ENCODE data around the gene ZNF32. TPM values are rescaled to one million over a fixed set of nuclear protein-coding genes. Genes with fewer than 3 reads are reported as not detected.

Gene ZNF32
- total RNA-seq, 1 experiment from 2014 or later: 22.9 TPM

GRCh38 chr10:43595739-43596298, 52.9 kb downstream of the ZNF32 start:
- no peak for DNase-seq (ENCODE audit: low spot score)
- in situ Hi-C loops (cut with HindIII; ENCODE audit: low sequenced_read_pairs): no loop called here

- DNase-seq (ENCODE audit: low spot score): no peak
- in situ Hi-C loops (cut with HindIII; ENCODE audit: low sequenced_read_pairs): no loop called here
Observed at GRCh38 chr10:43594944-43595589, 53.6 kb downstream of the ZNF32 start.

Other genes starting within 250 kb of the ZNF32 start
- 344 and 404 TPM in 2 replicates for gene HNRNPF, start 239.7 kb downstream of the ZNF32 start, total RNA-seq (2014; rRNA removed; shearing (Covaris generic))
- 6.7 and 10.5 TPM in 2 replicates for gene ZNF487, start 211.8 kb downstream of the ZNF32 start, total RNA-seq (2014; rRNA removed; shearing (Covaris generic))
- 3.3 and 14.3 TPM in 2 replicates for gene ZNF239, start 74.3 kb downstream of the ZNF32 start, total RNA-seq (2014; rRNA removed; shearing (Covaris generic))
- 0.80 and 1.9 TPM in 2 replicates for gene ZNF485, start 42.4 kb downstream of the ZNF32 start, total RNA-seq (2014; rRNA removed; shearing (Covaris generic))

Data from G401 (cell line).